Keratinocyte (primary cell): ENCODE results near the gene PLA2G4C. TPM values are rescaled to one million over a fixed set of nuclear protein-coding genes. Genes with fewer than 3 reads are reported as not detected.

ENCODE experiments used
- DNase-seq: peaks from one replicate; pipeline ENCODE4 v3.0.0-alpha.2; 2011; ENCODE audit warnings: low read depth, missing footprints, low spot score
- FAIRE-seq: peaks from 2 replicates; lab custom pipeline; 2011; peaks lifted over from hg19 to GRCh38; lab: Jason Lieb, UNC
- H2AFZ ChIP-seq: 2 replicates; pipeline ENCODE4 v1.6.0; 2012; ENCODE audit warnings: low read length, control low read depth, inconsistent platforms; ENCODE audit not compliant: control insufficient read depth
- H3K27ac ChIP-seq: 2 replicates; pipeline ENCODE4 v1.5.1; 2011; ENCODE audit warnings: low read length; ENCODE audit not compliant: control insufficient read depth, insufficient read depth
- H3K27me3 ChIP-seq: 3 replicates; pipeline ENCODE4 v1.6.0; 2011; ENCODE audit warnings: low read length; ENCODE audit not compliant: control insufficient read depth, insufficient read depth; ENCODE audit errors: extremely low read depth
- H3K36me3 ChIP-seq, 2 experiments: 2 replicates in 1 of 2; 3 replicates in 1 of 2; pipeline ENCODE4 v1.5.1; 2011; ENCODE audit warnings: low read length in 2 of 2, mild to moderate bottlenecking in 1 of 2; ENCODE audit not compliant: control insufficient read depth in 2 of 2, insufficient read depth in 2 of 2; ENCODE audit errors: extremely low read depth in 1 of 2
- H3K4me1 ChIP-seq: 3 replicates; pipeline ENCODE4 v1.5.1; 2011; ENCODE audit warnings: low read length; ENCODE audit not compliant: control insufficient read depth, insufficient read depth; ENCODE audit errors: extremely low read depth
- H3K4me2 ChIP-seq: 3 replicates; pipeline ENCODE4 v1.6.0; 2011; ENCODE audit warnings: low read depth, low read length; ENCODE audit not compliant: control insufficient read depth, insufficient read depth; ENCODE audit errors: extremely low read depth
- H3K4me3 ChIP-seq, 3 experiments: fragments of 200-600 bp in 1 of 3; sonication (generic) in 1 of 3; 2 replicates in 2 of 3; 3 replicates in 1 of 3; pipeline ENCODE4 v1.5.1; 2011 to 2016; ENCODE audit warnings: low read length in 3 of 3, mild to moderate bottlenecking in 3 of 3, control low read depth in 2 of 3, inconsistent platforms in 1 of 3, low read depth in 1 of 3, mixed read lengths in 1 of 3, mixed run types in 1 of 3, moderate library complexity in 1 of 3; ENCODE audit not compliant: control insufficient read depth in 2 of 3, insufficient read depth in 2 of 3; ENCODE audit errors: extremely low read depth in 1 of 3
- H3K79me2 ChIP-seq: 2 replicates; pipeline ENCODE4 v1.6.0; 2012; ENCODE audit warnings: low read length; ENCODE audit not compliant: control insufficient read depth, insufficient read depth
- H3K9ac ChIP-seq: 3 replicates; pipeline ENCODE4 v1.6.0; 2011; ENCODE audit warnings: low read length; ENCODE audit not compliant: control insufficient read depth, insufficient read depth; ENCODE audit errors: extremely low read depth
- H3K9me1 ChIP-seq: 3 replicates; pipeline ENCODE4 v1.6.0; 2011; ENCODE audit warnings: low read length; ENCODE audit not compliant: control insufficient read depth, insufficient read depth; ENCODE audit errors: extremely low read depth
- H3K9me3 ChIP-seq: 2 replicates; pipeline ENCODE4 v1.5.1; 2012; ENCODE audit warnings: low read depth, low read length; ENCODE audit not compliant: control insufficient read depth
- H4K20me1 ChIP-seq: 3 replicates; pipeline ENCODE4 v1.6.0; 2011; ENCODE audit warnings: low read length; ENCODE audit not compliant: control insufficient read depth, insufficient read depth; ENCODE audit errors: extremely low read depth
- EZH2 ChIP-seq: IDR thresholded peaks from one replicate; pipeline ENCODE4 v1.6.1; 2012; ENCODE audit warnings: inconsistent platforms, mild to moderate bottlenecking, low read length, moderate library complexity
- dilution Hi-C: fragments of 300-500 bp; cut with MboI; formaldehyde crosslinking; loops from one replicate; pipeline ENCODE4 v1.7.0; 2020; ENCODE audit warnings: low sequenced_read_pairs; ENCODE audit not compliant: extremely low pct_ligation_motif_present
- polyA plus RNA-seq, 5 experiments: library from polyadenylated mRNA; depleted of rRNA in 3 of 5; stranded (reverse) in 3 of 5; stranded (forward) in 1 of 5; unstranded in 1 of 5; fragments of >200 nt; gene quantifications; 1 replicate in 1 of 5; 2 replicates in 3 of 5; 3 replicates in 1 of 5; pipeline versions ENCODE4 v1.2.1 to v1.2.3, GENCODE V29; 2011 to 2012; ENCODE audit warnings: missing spikeins in 2 of 5, low read depth in 1 of 5, low replicate concordance in 1 of 5
- TF ChIP-seq, protein P1 (sequence below), 3 experiments: IDR thresholded peaks in 1 of 3; conservative IDR thresholded peaks in 1 of 3; optimal IDR thresholded peaks in 1 of 3; 2 replicates in 2 of 3; 3 replicates in 1 of 3; pipeline versions ENCODE3 to v1.5.1; 2011; ENCODE audit warnings: low read length in 3 of 3, mild to moderate bottlenecking in 3 of 3, moderate library complexity in 2 of 3, control low read depth in 1 of 3, inconsistent platforms in 1 of 3; ENCODE audit not compliant: insufficient read depth in 2 of 3; ENCODE audit errors: extremely low read depth in 1 of 3

PLA2G4C gene
- polyA plus RNA-seq, 1 donor (not counting 4 experiments of a cell fraction or from before 2014, with no cell fraction given), result 0.35 TPM

GRCh38 chr19:48043675-48044258 is 66.8 kb downstream of the PLA2G4C start, which contains the start of gene CABP5:
Gene CABP5 (minus strand): TSS chr19:48044079. CDS start chr19:48043922, 157 bp downstream.
- Histone ChIP-seq H3K27ac (no peak within 1 kb of the TSS), H3K4me2 (no peak within 1 kb of the TSS), H3K36me3 (no peaks in the 10 kb centered on the region), H3K4me3 (no peak within 1 kb of the TSS), H3K27me3 (no peaks in the 10 kb centered on the region), H2AFZ (no peak within 1 kb of the TSS), H3K9ac (no peak within 1 kb of the TSS), H3K79me2 (no peaks in the 10 kb centered on the region), H3K9me3 (no peaks in the 10 kb centered on the region), H3K9me1 (no peaks in the 10 kb centered on the region), H4K20me1 (no peaks in the 10 kb centered on the region), H3K4me1 (no peaks in the 10 kb centered on the region)
- dilution Hi-C loops, result no loop called here
- no peak for TF ChIP-seq EZH2
- TF ChIP-seq, protein P1, sequence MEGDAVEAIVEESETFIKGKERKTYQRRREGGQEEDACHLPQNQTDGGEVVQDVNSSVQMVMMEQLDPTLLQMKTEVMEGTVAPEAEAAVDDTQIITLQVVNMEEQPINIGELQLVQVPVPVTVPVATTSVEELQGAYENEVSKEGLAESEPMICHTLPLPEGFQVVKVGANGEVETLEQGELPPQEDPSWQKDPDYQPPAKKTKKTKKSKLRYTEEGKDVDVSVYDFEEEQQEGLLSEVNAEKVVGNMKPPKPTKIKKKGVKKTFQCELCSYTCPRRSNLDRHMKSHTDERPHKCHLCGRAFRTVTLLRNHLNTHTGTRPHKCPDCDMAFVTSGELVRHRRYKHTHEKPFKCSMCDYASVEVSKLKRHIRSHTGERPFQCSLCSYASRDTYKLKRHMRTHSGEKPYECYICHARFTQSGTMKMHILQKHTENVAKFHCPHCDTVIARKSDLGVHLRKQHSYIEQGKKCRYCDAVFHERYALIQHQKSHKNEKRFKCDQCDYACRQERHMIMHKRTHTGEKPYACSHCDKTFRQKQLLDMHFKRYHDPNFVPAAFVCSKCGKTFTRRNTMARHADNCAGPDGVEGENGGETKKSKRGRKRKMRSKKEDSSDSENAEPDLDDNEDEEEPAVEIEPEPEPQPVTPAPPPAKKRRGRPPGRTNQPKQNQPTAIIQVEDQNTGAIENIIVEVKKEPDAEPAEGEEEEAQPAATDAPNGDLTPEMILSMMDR (optimal IDR thresholded peaks at IDR 0.05 in 1 of 3, IDR thresholded peaks at IDR 0.05 in 1 of 3, conservative IDR thresholded peaks at IDR 0.05 in 1 of 3; ENCODE audit: extremely low read depth in 1 of 3, insufficient read depth in 2 of 3, low read length in 3 of 3), result no peak
- no peak for FAIRE-seq
- DNase-seq, result no peak

GRCh38 chr19:48041877-48042580 is 68.6 kb downstream of the PLA2G4C start:
- dilution Hi-C loops, result no loop called here
- H3K79me2 ChIP-seq, result no peaks in the 10 kb centered on the region
- H3K4me2 ChIP-seq, result no peak overlapping the region
- DNase-seq (no peak), FAIRE-seq (no peak)
- TF ChIP-seq, protein P1 (optimal IDR thresholded peaks at IDR 0.05 in 1 of 3, IDR thresholded peaks at IDR 0.05 in 1 of 3, conservative IDR thresholded peaks at IDR 0.05 in 1 of 3; ENCODE audit: extremely low read depth in 1 of 3, insufficient read depth in 2 of 3, low read length in 3 of 3), result no peak
- no peak for TF ChIP-seq EZH2
- no peak overlapping the region for H3K27ac ChIP-seq
- no peaks in the 10 kb centered on the region for H3K9me3 ChIP-seq
- no peaks in the 10 kb centered on the region for H3K36me3 ChIP-seq
- H3K9me1 ChIP-seq, result no peaks in the 10 kb centered on the region
- no peaks in the 10 kb centered on the region for H3K4me1 ChIP-seq
- H3K4me3 ChIP-seq, result no peak overlapping the region
- no peaks in the 10 kb centered on the region for H4K20me1 ChIP-seq
- no peak overlapping the region for H2AFZ ChIP-seq
- H3K9ac ChIP-seq, result no peak overlapping the region
- H3K27me3 ChIP-seq, result no peaks in the 10 kb centered on the region
